HG02852 (cell line): ENCODE measurements around the gene MID1.

ENCODE experiments used
- ATAC-seq: cut with Tn5 transposase; IDR thresholded peaks from one replicate; pipeline ENCODE4 v1.9.1; 2021; ENCODE audit warnings: mild to moderate bottlenecking, moderate library complexity; ENCODE audit not compliant: unreplicated experiment

Gene MID1, protein sequence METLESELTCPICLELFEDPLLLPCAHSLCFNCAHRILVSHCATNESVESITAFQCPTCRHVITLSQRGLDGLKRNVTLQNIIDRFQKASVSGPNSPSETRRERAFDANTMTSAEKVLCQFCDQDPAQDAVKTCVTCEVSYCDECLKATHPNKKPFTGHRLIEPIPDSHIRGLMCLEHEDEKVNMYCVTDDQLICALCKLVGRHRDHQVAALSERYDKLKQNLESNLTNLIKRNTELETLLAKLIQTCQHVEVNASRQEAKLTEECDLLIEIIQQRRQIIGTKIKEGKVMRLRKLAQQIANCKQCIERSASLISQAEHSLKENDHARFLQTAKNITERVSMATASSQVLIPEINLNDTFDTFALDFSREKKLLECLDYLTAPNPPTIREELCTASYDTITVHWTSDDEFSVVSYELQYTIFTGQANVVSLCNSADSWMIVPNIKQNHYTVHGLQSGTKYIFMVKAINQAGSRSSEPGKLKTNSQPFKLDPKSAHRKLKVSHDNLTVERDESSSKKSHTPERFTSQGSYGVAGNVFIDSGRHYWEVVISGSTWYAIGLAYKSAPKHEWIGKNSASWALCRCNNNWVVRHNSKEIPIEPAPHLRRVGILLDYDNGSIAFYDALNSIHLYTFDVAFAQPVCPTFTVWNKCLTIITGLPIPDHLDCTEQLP

DNA sequence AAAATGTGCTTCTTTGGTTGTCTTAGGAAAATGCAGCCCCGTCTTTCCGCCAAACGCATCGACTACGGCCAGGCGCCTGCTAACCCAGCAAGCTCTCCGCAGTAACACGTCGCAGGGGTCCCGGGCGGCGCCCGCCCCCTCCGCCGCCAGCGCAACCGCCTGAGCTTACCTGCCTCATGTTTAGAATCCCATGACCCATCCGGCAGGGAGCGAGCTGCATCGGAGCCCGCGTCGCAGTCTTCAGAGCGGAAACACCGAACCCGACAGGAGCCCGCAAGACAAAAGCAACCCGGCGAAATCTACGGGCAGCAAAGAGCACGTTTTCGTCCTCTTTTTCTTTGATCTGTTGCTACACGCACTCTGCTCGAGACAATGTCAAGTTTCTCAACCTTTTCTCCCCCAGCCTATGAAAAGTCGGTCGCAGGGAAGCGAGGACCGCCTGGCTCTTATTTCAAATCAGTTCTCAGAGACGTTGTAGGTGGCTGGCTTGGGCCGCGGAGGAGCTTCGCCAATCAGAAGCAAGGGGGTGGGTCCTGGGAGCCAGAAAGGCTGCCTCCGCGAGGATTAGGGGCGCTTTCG lies at the start of gene MID1:
Gene MID1, minus strand, starts transcription at position 465 of the 579 bp plus-strand sequence. CDS start 53,038 bp downstream, outside the sequence.
- ATAC-seq = peak; percentile 58

DNA sequence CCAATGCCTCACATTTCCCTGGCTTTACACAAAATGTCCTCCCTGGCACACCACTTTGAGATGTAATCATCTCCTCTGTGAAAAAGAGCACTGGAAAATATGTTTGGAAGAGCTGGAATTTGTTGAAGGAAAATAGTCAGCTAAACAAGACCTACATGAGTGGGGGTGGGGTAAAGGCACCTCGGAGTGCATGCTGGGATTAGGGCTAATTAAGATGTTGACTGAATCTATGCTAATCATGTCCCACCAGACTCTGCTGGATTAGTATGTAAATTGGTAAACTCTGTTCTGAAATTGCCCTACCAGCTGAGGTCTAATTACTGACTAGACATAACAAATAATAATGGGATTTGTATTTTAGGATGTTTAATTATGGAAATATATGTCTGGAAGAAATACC lies 46.8 kb upstream of the MID1 start:
- ATAC-seq = no peak

DNA sequence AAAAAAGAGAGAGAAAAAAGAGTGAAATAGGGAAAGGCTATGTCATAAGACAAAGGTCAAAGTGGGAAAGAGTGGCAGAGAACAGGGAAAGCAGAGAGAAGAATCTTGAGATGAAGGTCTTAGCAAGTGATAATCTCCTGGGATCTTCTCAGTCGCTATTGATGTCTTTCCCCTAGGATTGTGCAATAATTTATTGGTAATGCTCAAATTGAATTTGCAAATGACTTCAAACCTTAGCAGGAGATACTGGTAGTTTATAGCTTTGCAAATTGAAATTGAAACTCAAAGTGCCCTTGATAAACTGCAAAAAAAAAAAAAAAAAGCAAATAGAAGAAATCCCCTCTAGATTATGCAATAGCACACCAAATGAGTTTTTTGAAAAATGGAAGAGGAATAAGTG lies 45.7 kb upstream of the MID1 start:
- ATAC-seq = no peak

DNA sequence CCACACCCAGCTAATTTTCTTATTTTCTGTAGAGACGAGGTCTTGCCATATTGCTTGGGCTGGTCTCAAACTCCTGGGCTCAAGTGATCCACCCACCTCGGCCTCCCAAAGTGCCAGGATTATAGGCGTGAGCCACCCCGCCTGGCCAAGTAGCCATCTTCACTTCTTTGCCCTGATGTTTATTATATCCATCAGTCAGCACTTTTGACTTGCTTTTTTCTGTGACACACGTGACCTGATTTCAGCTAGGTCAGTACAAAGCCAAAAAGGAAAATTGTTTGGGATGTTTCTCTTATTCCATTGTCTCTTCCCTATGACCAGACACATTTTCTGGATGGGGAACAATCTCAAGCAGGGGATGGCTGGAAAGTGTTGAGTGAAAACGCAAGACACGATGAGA lies 45.3 kb upstream of the MID1 start:
- ATAC-seq = no peak

DNA sequence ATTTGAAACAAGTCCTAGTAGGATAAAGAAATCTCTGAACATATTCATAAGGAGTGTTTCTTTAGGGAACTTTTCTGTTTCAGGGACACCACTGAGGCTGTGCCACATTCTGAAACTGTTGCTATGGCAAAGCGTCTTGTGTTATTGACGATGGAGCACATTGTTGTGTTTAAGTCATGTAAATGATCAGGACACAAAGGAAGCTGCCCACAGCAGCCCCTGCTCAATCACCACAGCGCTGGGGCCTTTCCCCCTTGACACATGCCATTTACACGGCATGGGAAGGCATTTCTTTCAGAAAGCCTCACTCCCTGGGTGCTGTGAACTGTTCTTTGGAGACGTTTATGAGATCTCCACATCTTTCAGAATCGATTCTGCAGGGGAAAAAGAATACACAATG lies 39.8 kb upstream of the MID1 start:
- ATAC-seq = no peak

DNA sequence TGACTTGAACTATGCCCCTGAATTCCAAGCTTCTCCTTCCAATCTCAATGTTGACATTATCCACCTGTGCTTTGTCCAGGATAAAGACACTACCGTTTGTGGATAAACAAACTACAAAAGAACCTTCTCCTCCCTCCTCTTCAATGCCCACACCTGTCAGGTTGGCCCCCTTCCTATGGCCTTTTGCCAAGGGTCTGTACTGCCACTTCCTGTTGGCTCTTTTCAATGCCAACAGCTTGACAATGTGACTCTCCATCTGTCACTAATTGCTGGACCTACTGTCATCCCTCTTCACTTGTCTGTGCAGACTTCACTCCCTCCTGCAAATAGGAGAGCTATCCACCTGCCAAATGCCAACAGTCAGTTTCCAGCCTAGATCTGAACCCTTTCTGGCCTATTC lies 35.8 kb upstream of the MID1 start:
- no peak for ATAC-seq

DNA sequence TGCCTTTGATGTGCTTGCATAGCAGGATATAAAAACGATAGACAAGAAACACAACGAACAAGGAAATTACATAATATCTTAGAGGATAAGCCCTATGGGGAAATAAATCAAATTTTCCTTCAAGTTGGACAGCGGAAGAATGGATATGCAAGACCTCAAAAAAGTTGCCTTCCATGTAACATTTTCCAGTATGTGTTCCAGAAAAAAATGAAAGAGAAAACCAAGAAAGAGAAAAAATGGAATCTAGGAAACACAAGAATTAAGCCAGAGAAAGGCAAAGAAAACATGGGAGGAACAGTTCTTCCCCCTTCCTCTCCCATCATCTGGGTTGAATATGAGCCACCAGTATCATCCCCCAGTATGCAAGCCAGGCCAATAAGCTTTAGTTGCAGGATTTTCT lies 34.6 kb upstream of the MID1 start:
- no peak for ATAC-seq

DNA sequence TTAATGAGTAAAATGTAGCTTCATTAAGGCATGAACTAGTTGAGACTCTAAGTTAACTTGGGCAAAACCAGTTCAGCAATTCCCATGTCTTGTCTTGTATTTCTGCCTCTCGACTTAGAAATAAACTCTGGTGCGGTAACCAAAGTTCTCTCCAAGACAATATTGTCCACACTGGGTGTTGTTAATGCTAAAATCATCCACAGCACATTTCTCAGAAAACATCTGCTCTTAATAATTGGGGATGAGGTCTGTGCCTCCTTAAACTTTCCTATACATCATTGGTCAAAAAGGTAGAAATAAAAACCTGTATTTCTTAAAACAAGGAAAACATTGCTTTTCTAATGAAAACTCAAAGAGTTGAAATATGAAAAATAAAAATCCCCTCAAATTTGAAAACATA lies 32.9 kb upstream of the MID1 start:
- ATAC-seq = no peak

DNA sequence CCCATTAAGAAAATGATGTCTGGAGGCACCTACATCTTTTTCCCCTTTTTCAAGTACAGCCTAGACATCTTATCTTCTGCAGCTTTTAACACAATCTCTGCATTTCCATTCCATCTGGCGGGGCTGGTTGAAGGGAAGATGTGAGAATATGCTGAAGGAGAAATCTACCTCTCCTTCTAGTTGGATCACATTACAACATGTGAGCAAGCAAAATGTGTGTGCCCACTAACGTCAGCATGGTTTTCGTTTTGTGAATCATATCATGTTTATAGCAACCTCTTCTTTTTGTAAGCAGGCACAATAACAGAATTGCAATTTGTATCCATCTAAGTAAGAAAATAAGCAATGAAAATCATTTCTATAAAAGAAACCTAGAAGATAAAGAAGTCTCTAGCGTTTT lies 28.9 kb upstream of the MID1 start:
- no peak for ATAC-seq

DNA sequence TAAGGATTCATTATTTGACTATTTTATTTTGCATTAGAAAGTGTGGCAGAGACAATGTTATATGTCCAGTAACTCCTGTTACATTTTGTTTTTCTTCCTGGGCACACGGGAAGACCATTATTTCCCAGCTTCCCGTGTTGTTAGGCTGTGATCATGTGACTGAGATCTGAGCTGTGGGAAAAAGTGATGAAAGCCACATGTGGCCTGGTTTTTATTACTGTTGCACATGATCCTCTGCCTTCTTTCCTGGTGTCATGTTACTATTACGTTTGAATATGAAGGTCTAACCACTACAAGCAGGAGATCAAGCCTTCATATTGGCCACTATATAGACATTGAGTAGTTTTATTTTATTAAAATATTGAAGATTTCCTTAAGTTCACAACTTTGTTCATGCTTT lies 28.2 kb upstream of the MID1 start:
- ATAC-seq = no peak

DNA sequence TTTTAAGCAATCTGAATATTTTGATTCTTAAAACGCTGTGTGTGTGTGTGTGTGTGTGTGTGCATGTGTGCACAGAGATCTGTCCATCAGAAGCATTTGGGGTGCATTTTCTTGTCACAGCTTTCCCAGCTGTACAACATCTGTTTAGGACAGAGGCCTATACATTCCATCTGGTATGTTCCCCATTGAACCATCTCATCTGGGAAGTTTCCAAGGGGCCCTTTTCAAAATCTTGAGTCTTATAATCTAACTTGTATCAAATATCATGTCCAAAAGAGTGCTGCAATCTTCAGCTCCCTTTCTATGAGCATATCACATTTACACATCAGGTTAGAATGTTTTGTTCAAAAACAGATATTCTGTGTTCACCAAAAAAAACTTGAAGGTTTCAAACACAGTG lies 16.5 kb upstream of the MID1 start:
- no peak for ATAC-seq

DNA sequence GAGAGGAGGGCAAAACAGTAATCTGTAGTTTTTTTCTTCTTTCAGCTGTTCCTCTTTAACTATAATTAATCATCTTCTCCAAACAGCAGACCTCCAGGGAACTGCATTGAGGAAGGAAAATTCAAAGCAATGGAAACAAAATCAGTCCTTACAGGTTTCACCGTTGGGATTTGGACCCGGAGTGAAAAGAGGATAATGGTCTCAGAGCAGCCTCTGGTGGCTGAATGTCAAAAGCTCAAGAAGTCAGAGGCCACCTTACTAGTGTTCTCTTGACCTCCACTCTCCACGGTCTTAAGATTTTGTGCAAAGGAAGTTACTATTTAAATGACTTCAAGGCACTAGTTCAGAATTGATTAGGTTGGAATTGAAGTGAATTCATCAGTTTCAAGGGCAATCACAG lies 16.0 kb upstream of the MID1 start:
- ATAC-seq = no peak

DNA sequence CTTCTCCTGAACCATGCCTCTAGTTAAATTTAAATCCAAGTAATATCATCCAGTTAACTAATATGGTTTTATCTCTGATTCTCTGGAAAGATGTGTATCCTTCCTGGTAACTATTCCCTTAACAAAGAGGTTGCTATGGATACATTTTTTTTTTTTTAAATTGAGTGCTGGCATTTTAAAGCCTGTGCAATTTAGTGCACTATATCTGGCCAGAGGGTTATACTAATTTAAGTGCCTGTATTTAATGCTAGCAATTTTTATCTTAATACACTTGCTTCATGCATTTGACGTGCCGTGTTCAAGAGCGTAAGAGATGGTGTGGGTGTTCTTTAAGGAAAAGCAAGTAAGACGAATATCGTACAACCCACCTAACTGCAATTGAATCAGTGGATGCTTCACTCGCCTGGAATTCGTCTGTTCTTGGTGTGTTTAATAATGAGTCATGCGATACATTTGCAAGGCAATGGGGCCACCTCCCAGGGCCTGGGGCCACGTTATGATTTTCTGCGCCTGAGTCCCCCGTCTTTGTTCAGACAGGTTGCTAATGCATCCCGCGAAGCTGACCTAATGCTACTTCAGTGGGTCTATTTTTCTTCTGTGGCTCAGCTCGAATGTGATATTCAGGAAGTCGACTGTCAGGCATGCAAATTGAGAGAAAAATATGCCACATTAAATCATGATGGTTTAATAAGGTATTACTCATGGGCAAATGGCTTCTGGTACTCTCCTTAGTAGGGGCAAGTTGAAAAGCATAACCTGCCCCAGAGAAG lies 14.2 kb upstream of the MID1 start:
- no peak for ATAC-seq

DNA sequence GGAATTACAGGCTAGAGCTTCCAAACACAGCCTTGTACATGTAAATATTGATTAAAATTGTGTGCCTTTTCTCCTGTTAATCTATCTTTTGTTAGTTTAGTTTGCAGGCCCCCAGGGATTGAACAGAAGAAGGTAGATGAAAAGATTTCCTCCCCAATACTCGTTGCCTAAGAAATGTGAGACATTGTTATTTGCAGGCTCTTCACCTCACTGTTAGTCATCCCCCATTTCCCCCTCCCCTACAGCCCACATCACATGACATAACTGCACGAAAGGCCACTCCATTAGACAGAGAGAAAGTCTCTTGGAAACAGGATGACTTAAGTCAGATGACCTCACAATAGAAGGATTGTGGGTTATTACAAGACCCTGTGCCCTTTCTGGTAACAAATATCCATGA lies 13.3 kb upstream of the MID1 start:
- no peak for ATAC-seq

DNA sequence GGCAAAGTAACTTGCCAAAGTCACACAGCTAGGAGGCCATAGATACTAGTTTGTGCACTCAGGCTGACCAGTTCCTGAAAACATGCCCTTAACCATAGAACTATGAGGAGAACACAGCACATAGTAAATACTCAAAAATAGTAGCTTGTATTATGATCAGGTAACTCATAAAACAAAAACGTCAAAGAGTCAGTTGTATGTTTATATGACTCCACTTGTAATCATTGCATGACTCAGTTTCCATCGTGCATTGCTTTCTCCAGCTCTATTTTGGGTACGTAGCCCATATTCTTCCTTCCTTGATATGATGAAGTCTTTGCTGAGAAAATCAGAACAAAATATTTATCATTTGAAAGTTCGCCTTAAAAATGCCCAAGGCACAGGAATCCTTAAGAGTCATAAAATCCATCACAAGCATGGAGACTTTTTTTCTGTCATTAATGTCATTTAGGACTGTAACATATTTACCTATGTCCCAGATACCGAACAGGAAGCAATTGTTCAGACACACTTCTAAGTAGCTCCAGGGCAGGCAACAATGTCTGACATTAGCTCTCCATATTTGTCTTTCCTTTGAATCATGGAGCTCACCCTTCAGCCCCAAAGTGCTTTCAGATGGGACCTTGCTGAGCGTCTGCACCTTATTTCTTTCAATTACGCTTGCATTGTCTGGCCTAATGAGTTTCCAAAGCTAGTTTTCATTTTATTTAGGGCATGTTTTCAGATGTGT lies 11.2 kb upstream of the MID1 start:
- no peak for ATAC-seq

DNA sequence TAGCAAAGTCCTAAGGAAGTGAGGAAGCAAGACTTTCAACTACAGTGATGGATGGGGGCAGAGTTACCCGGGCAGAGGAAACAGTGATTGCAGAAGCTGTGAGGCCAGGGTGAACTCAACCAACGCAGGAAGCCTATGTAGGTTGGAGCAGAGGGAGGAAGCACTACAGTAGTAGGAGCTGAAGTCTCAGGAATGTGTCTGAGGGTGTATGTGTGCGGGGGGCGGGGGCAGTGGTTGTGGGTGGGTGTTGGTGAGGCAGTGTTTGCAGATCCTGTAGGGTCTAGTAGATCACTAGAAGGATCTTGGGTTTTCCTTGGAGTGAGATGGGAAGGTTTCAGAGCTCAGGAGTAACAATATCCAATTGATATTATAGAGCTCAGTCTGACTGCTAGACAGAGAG lies 9.9 kb upstream of the MID1 start:
- no peak for ATAC-seq

DNA sequence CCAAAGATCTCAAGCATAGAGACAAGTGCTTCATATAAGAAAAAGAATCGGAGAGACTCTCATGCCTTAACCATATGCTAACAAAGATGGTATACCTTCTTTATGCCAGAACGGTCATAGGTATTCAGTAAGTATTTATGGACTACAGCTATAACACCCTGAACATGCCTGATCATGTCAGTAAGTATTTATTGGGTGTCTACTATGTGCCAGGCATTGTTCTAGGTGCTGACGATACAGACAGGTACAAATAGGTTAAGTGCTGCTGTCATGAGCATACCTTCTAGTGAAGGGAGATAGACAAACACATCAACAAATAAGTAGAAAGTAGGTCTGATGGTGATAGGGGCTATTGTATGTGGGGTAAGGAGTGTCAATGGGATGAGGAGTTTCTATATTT lies 9.5 kb upstream of the MID1 start:
- no peak for ATAC-seq

DNA sequence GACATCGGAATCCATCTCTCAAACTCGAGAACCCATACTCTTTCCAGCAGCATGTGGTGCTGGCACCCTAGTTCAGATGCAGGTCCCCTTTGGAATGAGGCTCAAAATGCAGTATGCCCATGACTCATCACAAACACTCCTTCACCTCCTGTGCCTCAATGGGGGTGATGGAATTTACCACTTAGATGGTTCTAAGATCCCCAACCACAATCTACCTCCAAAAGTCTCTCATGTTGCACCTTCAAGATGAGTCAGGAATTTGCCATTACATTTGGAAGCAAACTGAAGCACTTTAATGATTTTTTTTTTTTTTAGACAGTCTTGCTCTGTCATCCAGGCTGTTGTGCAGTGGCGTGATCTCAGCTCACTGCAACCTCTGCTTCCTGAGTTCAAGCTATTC lies 8.5 kb upstream of the MID1 start:
- ATAC-seq = no peak

DNA sequence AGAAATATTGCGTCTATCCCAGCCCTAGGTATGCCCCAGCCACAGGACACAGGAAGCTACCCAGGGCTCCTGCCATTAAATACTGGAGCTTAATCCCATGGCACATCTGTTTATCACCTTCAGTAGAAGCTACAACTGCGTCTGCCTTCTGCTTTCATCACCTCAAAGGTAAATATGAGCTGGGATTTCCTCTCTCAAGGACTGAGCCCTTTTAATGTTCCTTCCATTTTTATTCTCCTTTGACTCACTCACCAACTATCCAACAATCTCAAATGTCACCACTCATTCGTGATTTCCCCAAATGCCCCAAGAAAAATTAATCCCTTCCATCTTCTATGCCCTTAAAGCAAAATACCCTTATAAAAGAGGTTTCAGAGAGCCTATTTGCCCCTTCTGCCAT lies 1.8 kb upstream of the MID1 start:
- ATAC-seq = no peak

DNA sequence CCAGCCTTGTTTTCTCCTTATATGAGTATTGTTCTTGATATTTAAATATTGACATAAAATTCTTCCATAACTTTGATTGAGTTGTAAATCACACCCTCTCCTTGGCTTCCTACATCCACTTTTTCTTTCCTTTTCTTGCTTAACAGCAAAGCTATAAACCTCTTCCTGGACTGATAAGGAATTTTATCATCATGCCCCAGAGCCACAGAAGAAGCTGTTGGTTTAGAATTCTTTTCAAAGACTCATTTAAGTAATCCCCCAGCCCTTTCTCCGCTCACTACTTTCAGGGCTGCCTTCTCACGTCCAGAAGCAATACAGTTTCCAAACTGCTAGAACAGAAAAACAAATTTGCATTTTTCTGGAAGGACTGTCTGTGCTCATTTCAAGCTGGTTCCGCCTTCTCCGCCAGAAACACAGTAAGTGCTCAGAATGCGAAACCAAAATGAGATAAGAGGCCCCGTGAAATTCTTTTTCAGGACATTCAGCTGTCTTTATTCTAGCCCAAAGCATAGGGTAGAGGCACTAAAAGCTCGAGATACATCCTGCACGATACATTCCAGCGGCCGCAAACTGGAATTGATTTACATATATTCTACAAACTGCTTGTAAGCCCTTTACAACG lies 849 bp downstream of the MID1 start:
- ATAC-seq = peak; percentile 34
